HG03280 (cell line): ENCODE results near the gene MAP1A.
A peak's percentile ranks its signal among the peaks of the same experiment; 100 is the strongest.

Experiments used
- ATAC-seq: cut with Tn5 transposase; IDR thresholded peaks from one replicate; pipeline ENCODE4 v1.9.1; 2021; ENCODE audit warnings: mild to moderate bottlenecking, moderate library complexity; ENCODE audit not compliant: unreplicated experiment

Gene MAP1A

DNA sequence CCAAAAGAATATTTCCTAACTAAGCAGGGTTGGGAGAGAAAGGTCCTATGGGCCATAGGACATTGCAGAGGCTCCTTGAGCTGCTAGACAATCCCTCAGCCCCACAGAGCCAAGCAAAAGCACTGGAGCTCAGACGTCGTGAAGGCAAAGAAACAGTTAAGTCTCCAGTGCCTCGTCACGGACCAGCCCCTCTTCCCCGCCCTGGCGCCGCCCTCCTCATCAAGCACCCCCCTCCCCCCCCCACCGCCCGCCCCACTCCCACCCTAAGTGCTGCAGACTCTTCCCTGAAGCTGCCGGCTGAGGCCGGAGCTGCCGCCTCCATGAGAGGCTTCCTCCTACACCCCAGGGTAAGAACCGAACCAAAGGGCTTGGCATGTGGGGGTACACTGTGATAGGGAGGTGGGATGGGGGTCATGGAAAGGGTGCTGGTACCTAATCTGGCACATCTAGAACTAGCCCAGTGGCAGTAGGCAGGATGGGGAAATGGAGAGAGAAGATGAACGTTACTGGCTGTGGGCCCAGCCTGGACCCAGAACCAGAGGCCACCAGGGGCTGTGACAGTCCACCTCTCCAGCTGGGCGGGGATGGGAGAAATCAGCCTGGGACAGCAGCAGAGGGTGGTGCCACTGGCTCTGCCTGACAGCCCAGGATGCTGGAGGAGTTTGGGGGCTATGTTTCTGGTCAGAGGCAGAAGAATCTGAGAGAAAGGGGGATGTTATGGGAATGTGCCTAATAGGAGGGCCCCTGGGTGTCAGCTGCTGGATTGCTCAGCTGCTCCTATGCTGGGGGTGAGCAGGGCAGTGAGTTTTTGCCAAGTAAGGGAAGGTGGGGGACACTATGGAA lies at the start of gene MAP1A:
Gene MAP1A, plus strand, starts transcription at position 255 of the 843 bp plus-strand sequence. CDS start 3,866 bp downstream, outside the sequence.
- ATAC-seq = no peak

DNA sequence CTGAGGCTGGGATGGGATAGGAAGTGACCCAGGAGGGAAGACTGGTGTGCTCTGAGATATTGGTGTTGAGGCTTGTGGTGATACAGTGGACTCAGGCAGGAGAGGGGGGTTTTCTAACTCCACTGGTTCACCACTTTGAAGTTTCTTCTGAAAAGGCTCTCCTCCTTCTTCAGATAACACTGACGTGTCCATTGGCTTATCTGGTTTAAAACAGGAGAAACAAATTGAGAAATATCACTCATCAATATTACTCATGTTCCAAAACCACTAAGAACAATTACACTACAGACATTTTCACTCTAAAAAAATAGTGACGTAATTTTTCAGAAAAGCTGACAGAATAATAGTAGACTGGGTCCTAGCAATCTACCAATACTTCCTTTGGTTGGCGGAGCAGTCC lies 47.5 kb upstream of the MAP1A start:
- ATAC-seq = no peak

DNA sequence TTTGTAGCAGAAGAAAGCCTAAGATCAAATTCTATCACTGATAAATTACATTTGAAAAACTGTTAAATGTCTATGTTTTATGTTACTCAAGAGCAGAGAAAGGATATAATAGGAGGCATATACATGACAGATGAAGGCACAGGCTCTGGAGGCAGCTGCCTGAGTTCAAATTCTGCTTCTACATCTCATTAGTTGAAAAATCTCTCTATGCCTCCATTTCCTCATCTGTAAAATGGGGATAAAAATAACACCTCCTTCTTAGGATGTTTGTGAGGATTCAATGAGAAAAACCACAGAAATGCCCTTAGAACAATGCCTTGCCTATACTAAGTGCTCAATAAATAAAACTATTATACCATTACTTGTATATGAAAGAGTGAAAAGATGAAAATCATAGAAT lies 45.4 kb upstream of the MAP1A start:
- no peak for ATAC-seq

DNA sequence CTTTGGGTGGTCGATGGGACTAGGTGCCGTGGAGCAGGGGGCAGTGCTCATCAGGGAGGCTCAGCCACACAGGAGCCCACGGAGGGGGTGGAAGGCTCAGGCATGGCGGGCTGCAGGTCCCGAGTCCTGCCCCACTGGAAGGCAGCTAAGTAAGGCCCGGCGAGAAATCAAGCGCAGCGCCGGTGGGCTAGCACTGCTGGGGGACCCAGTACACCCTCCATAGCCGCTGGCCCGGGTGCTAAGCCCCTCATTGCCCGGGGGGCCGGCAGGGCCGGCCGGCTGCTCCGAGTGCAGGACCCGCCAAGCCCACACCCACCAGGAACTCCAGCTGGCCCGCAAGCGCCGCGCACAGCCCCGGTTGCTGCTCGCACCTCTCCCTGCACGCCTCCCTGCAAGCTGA lies 43.5 kb upstream of the MAP1A start:
- no peak for ATAC-seq

DNA sequence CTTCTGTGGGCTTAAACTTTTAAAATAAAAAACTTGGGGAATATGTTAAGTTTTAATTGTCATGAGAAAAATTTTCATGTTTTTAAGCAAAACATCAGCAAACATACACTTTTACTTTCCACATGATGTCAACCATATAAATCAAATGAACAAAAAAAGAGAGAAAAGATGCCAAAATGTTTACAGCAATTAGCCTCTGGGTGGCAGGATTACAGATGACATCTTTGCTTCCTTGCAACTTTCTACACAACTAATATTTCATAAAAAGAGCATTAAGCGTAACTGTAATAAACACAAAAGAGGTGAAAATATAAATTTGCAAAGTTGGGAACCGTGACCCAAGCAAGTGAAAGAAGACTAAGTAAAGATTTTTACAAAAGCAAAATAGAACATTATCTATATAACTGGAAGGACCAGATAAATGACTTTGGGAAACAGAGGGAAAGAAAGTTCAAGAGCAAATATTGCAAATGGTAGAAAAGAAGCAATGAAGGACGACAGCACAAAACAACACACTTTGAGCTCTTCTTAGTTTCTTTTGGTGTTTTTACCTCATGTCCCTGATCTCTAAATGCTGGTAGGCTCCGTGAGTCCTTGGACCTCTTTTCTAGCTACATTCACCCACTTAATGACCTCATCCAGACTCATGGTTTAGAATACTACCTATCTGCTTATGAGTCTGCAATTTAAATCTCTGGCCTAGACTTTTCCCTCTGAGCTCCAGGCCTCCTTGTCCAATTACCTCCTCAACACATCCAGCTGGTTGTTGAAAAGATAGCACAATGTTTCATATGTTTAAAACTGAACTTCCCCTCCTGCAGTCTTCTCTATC lies 33.9 kb upstream of the MAP1A start:
- no peak for ATAC-seq

DNA sequence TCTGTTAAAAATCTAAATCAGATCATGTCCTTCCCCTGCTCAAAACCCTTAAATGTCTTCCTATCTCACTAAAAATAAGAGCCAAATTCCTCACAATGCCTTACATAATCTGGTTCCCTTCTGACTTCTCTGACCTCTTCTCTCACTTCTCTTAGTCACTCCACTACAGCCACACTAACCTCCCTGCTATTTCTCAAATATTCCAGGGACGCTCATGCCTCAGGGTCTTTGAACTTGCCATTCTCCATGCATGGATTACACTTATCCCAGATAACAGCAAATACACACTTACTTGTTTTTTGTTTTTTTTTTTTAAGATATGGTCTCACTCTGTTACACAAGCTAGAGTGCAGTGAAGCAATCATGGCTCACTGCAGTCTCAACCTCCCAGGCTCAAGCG lies 33.0 kb upstream of the MAP1A start:
- no peak for ATAC-seq

DNA sequence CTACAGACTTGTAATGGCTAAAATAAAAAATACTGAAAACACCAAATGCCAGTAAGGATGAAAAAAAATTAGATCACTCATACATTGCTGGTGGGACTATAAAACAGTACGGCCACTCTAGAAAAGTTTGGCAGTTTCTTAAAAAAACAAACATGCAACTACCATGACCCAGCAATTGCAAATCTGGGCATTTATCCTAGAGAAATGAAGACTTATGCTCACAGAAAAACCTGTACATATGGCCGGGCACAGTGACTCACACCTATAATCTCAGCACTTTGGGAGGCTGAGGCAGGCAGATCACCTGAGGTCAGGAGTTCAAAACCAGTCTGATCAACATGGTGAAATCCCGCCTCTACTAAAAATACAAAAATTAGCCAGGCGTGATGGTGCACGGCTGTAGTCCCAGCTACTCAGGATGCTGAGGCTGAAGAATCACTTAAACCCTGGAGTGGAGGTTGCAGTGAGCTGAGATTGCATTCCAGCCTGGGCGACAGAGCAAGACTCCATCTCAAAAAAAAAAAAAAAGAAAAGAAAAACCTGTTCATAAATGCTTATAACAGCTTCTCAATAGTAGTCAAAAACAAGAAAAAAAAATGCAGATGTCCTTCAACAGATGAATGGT lies 30.0 kb upstream of the MAP1A start:
- ATAC-seq = no peak

DNA sequence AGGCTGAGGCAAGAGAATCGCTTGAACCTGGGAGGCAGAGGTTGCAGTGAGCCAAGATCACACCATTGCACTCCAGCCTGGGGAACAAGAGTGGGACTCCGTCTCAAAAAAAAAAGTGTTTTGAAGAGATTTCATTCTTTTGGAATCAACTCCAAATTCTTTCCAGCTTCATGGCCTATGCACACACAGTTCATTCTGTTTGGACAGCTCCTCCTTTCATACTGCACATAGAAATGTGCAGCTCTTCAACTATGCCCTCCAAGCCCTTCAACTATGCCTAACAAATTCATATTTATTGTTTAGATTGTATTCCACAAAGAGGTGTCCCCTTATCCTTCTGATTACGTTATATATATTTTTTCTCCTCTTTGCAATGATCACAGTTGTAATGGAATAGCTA lies 28.6 kb upstream of the MAP1A start:
- ATAC-seq = no peak

DNA sequence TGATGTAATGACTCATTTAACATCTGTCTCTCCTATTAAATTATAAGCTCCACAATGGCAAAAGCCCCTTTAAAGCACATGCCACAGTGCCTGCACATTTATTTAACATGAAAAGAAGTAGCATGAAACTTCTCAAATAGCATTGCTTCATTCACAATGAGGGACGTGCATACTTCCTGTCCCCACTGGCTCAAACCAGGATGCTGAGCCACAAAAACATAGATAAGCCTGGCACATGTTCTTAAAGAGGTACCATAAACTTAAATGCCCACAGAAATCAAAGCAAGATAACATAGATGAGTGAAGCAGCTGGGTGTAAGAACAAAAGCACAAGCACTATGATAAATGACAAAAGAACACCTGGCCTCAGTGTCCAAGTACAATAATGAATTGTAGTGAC lies 28.2 kb upstream of the MAP1A start:
- no peak for ATAC-seq

DNA sequence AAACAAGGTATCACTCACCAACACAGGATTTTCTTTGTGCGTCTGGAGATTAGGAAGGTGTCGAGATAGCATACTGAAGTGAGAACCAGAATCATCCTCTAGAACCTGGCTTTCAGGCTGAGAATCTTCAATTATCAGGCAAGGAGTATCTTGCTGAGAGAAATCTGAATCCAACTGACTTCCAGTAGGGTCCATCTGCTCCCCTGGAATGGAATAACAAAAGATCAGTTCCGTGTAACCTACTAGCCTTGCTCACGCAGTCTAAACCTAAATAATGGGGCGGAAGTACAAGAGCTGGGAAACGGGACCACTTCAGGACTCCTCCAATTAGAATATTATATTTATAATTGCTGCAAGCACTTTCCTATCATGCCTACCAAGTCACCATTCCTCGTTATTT lies 25.1 kb upstream of the MAP1A start:
- no peak for ATAC-seq

DNA sequence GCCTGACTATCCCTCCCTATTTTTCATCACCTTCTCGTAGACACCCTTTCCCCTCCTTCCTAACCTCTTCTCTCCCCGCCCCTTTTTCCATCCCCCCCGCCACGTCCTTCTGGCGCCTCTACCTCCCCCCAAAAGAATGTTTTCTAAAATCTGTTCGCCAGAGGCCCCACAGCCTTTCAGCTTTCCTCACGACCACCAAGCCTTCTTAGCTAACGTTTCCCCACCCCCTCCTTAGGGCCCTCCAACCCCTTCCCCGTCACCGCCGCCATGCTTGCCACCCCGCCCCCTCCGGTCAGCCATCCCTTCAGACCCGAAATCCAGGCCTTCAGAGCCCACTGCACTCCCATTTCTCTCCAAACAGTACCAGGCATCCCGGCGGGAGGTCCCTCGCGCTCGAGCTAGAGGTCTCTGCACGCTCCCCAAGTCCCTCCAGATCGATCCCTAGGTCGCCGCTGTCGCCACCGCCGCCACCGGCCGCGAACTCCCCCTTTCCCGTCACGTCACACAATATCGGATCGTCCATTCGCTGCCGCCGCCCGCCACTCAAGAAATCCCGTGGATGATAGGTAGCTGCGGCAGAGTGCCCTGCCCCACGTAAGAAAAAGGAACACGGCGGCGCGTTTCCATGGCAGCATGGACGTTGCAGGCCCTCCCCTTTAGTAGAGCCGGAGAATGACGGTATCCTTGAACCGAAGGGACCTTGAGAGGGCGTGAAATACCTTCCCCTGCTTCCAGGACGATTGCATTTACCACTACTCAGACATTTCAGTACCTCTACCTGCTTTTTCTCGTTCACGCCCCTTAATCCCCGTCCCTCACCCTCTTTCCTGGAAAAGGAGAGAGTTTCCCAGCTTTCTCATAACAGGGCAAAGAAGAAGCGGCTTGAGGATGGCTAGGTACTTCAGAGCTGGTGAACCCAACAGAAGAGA lies 24.5 kb upstream of the MAP1A start, which contains the start of gene TP53BP1:
Gene TP53BP1, minus strand, starts transcription at position 484 of the 929 bp plus-strand sequence. Its CDS starts 113 bp downstream, at position 371.
- ATAC-seq = peak; percentile 99

DNA sequence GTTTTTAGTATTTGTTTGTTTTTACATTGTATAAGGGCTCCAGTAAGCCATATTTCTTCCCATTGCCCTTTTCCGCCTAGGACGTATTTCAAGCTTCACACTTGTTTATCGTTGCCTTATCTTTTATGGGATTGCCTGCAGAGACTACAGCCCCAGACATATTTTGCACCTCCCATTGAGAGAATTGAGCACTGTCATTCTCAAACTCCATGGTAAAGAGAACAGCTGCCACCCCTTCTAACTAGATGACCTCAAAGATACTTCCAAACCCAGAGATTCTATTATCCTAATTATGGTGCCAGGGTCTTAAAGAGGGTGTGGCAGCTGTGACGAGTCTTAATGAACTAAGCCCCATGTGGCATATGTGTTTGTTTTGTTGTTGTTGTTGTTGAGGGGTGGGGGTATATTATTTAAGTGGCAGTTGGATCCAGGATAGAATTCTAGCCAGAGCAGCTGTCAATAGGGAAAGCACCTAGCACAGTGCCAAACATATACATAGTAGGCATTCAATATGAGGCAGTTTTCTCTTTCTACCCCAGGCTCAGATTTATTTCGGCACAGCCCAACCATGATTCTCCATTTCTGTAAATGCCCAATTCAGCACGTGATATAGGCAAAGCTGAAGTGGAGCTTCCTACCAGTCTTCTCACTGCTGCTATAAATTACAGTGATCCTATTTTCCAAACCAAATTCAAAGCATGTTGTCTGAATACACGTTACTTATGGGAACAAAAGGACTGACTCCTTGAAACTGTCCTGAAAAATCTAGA lies 23.5 kb upstream of the MAP1A start:
- ATAC-seq = no peak

DNA sequence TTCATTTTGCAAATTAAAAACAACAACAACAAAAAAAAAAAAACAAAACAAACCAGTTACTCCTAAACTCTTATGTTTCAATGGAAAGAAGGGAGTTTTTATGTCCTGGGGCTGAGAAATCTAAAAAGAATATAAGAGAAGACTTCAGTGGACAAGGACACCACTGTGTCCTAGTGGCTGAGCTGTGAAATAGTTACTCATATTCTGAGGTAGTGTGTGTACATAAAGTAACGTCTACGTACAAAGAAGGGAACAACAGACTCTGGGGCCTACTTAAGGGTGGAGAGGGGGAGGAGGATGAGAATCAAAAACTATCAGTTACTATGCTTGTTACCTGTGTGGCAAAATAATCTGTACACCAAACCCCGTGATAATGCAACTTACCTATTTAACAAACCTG lies 18.4 kb upstream of the MAP1A start:
- no peak for ATAC-seq

DNA sequence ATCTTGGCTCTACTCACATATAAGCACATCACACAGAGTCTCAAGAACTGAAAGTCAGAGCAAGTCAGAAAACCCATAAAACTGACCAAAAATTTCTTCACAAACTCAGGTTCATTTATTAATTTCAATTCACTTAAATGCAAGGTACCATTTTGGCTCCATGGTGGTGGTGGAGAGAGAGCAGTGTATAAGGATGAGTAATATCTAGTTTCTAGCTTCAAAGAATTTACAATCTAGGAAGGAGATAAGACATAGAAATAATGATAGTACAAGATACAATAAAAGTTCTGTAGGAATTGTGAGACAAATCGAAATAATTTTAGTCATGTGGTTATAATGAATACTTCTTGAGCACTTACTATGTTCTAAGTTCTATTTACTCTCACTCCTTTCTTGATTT lies 17.8 kb upstream of the MAP1A start:
- no peak for ATAC-seq

DNA sequence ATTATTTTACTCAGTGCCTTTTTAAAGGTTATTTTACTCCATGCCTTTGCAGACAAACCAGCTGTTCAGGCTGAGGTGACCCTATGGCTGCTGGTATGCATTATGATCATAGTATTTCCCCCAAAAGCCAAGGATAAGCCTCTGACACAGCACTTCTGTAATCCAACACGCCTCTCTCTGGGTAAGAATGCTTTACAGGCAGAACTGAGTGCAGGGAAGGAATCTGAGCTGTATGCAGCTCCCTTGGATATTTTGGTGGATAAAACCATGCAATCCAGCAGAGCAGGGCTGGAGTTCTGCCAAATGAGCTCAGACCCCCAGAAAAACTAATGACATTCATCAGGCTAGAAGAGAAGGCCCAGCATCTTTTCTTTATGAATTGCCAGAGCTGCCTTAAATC lies 11.7 kb upstream of the MAP1A start:
- no peak for ATAC-seq

DNA sequence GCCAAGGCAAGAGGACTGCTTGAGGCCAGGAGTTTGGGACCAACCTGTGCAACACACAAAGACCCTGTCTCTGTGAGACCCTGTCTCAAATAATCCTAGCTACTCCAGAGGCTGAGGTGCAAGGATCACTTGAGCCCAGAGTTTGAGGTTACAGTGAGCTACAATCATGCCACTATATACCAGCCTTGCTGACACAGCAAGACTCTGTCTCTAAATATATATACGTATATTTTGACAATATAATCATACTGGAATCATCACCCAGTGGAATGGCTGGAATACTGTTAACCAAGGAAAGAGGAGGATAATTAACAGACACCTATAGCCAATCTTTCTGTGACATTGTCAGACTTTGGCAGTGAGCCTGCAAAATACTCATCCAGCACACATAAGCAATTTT lies 9.0 kb upstream of the MAP1A start:
- ATAC-seq = no peak

DNA sequence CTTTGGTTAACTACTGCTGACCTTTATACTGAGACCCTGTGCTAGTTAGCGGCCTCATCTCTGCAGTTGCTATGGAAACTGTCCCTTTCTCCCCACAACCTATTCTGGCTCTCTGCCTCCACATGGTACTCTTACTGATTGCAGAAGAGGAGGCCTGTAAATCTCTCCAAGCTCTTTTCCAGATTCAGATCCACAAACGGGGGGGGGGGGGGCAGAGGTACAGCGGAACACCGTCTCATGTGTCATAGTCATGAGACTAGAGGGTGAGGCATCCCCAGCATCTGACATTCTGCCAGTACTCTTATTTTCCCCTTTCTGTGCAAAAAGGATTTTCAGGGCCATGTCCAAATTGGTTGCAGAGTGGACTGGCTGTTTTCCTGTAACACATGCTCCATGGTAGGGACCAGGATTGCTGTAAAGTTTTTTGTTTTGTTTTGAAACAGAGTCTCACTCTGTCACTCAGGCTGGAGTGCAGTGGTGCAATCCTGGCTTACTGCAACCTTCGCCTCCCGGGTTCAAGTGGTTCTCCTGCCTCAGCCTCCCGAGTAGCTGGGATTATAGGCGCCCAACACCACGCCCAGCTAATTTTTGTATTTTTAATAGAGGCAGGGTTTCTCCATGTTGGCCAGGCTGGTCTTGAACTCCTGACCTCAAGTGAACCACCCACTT lies 8.3 kb upstream of the MAP1A start:
- no peak for ATAC-seq

DNA sequence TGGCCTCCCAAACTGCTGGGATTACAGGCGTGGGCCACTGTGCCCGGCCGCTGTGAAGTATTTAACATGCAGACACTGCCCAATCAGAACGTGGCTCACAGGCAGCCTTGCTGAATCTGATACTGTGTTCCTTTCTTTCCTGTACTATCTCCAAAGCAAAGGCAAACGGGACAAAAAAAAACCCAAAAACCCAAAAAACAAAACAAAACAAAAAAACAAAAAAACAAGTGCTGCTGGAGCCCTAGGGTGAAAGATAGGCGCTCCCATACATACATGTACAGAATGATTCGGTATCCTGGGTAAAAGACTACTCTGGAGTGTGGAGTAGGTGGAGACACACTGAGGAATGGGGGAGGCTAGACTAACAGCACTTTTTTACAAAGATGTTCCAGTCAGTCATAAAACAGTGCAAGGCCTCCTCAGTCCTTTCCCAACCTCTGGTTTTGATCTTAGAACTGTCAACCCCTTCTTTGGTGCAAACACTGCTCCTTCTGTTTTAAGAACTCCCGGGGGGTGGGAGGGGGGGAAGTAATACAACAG lies 7.7 kb upstream of the MAP1A start:
- ATAC-seq = no peak
